A549 (cell line): ENCODE results near the gene GULP1. TPM values are rescaled to one million over a fixed set of nuclear protein-coding genes. Genes with fewer than 3 reads are reported as not detected.

Experiments
- ATAC-seq, 2 experiments: fragments of 200-7000 bp in 1 of 2; fragments of >200 bp in 1 of 2; cut with Nextera tagmentation in 1 of 2; cut with Tn5 transposase in 1 of 2; 3 replicates each; pipeline versions ENCODE4 v1.8.0 to v1.9.1; 2018 to 2020; ENCODE audit warnings: mild to moderate bottlenecking in 1 of 2, moderate library complexity in 1 of 2
- CTCF ChIA-PET: fragments of 300-600 bp; sonication (Branson Sonifier 250); formaldehyde crosslinking; extraction: SDS; loops from one replicate; lab custom pipeline; 2021; ENCODE audit warnings: antibody characterized with exemption, inconsistent platforms; lab: Yijun Ruan, JAX
- POLR2A ChIA-PET: fragments of 350-600 bp; formaldehyde crosslinking; extraction: SDS; loops from one replicate; lab custom pipeline; 2021; ENCODE audit warnings: antibody characterized with exemption, inconsistent platforms; lab: Yijun Ruan, JAX
- DNase-seq, 2 experiments: peaks; one replicate each; pipeline versions ENCODE4 v3.0.0 to v3.0.0-alpha.2; 2011 to 2016; ENCODE audit warnings: low read depth in 1 of 2, low spot score in 1 of 2
- FAIRE-seq: peaks from 2 replicates; lab custom pipeline; 2011; peaks lifted over from hg19 to GRCh38; lab: Jason Lieb, UNC
- H3K27ac ChIP-seq, 2 experiments: fragments of >200 bp; sonication (Bioruptor Twin); formaldehyde crosslinking; 3 replicates each; pipeline ENCODE4 v1.5.1; 2016 to 2017
- H3K4me1 ChIP-seq: fragments of >200 bp; sonication (Bioruptor Twin); formaldehyde crosslinking; 3 replicates; pipeline ENCODE4 v1.6.1; 2016
- H3K4me2 ChIP-seq: fragments of >200 bp; sonication (Bioruptor Twin); formaldehyde crosslinking; 3 replicates; pipeline ENCODE4 v1.6.1; 2016
- H3K4me3 ChIP-seq: fragments of >200 bp; sonication (Bioruptor Twin); formaldehyde crosslinking; 3 replicates; pipeline ENCODE4 v1.5.1; 2016
- H3K9me3 ChIP-seq: fragments of >200 bp; sonication (Bioruptor Twin); formaldehyde crosslinking; 3 replicates; pipeline ENCODE4 v1.6.1; 2016
- BHLHE40 ChIP-seq: IDR thresholded peaks from 2 replicates; pipeline ENCODE4 v1.6.1; 2012; ENCODE audit warnings: low read depth, low read length, inconsistent platforms
- CBX8 ChIP-seq: fragments of 200-600 bp; sonication (generic); IDR thresholded peaks from 2 replicates; pipeline ENCODE4 v1.6.1; 2016
- CEBPB ChIP-seq, 2 experiments: fragments of >200 bp in 1 of 2; sonication (Bioruptor Twin) in 1 of 2; formaldehyde crosslinking in 1 of 2; IDR thresholded peaks; 2 replicates each; pipeline ENCODE4 v1.6.1; 2012 to 2016
- EHF ChIP-seq: fragments of 250-450 bp; sonication (Bioruptor Pico); IDR thresholded peaks from 2 replicates; pipeline ENCODE4 v1.5.0; 2020; ENCODE audit warnings: mild to moderate bottlenecking
- EP300 ChIP-seq, 2 experiments: fragments of >200 bp; sonication (Bioruptor Twin); formaldehyde crosslinking; IDR thresholded peaks; 2 replicates in 1 of 2; 3 replicates in 1 of 2; pipeline ENCODE4 v1.6.1; 2016 to 2017
- FOSB ChIP-seq: fragments of 250-450 bp; sonication (Bioruptor Pico); IDR thresholded peaks from 2 replicates; pipeline ENCODE4 v1.5.0; 2020; ENCODE audit warnings: mild to moderate bottlenecking, moderate library complexity
- FOSL2 ChIP-seq, 2 experiments: fragments of 450-650 bp in 1 of 2; fragments of >200 bp in 1 of 2; sonication (Bioruptor Twin) in 1 of 2; formaldehyde crosslinking; IDR thresholded peaks; 2 replicates each; pipeline versions ENCODE4 v1.5.0 to v1.6.1; 2016 to 2020; ENCODE audit warnings: mild to moderate bottlenecking in 1 of 2, moderate library complexity in 1 of 2
- FOXS1 ChIP-seq: fragments of 250-450 bp; sonication (Bioruptor Pico); IDR thresholded peaks from 2 replicates; pipeline ENCODE4 v1.5.0; 2020; ENCODE audit warnings: mild to moderate bottlenecking, moderate library complexity
- GATA3 ChIP-seq: IDR thresholded peaks from 2 replicates; pipeline ENCODE4 v1.6.1; 2012; ENCODE audit warnings: borderline replicate concordance
- HOXA7 ChIP-seq: fragments of 250-450 bp; sonication (Bioruptor Pico); IDR thresholded peaks from 2 replicates; pipeline ENCODE4 v1.5.0; 2020; ENCODE audit warnings: mild to moderate bottlenecking, moderate library complexity
- KDM1A ChIP-seq: fragments of 200-600 bp; sonication (generic); IDR thresholded peaks from 2 replicates; pipeline ENCODE4 v1.6.1; 2016; ENCODE audit warnings: low read depth, mild to moderate bottlenecking
- KDM5A ChIP-seq: fragments of 200-600 bp; sonication (generic); IDR thresholded peaks from 2 replicates; pipeline ENCODE4 v1.6.1; 2016; ENCODE audit warnings: antibody characterized with exemption, mild to moderate bottlenecking
- MYC ChIP-seq: IDR thresholded peaks from 2 replicates; pipeline ENCODE4 v1.6.1; 2012; ENCODE audit warnings: mild to moderate bottlenecking, inconsistent platforms, low read length, improper control_type of control experiment, borderline replicate concordance
- NFE2L2 ChIP-seq: fragments of 150-350 bp; conservative IDR thresholded peaks from 2 replicates; pipeline ENCODE4 v1.6.1; 2014; ENCODE audit warnings: low read length
- RAD21 ChIP-seq, 2 experiments: fragments of >200 bp in 1 of 2; sonication (Bioruptor Twin) in 1 of 2; formaldehyde crosslinking in 1 of 2; IDR thresholded peaks in 1 of 2; conservative IDR thresholded peaks in 1 of 2; 2 replicates in 1 of 2; 3 replicates in 1 of 2; pipeline ENCODE4 v1.6.1; 2012 to 2018; ENCODE audit warnings: inconsistent platforms in 1 of 2
- RFX5 ChIP-seq: fragments of 450-650 bp; IDR thresholded peaks from 2 replicates; pipeline ENCODE4 v1.7.1; 2014; ENCODE audit warnings: antibody characterized with exemption, mild to moderate bottlenecking, moderate library complexity
- SREBF2 ChIP-seq: fragments of 450-650 bp; IDR thresholded peaks from 2 replicates; pipeline ENCODE4 v1.6.1; 2014; ENCODE audit warnings: mild to moderate bottlenecking, moderate library complexity
- ZC3H11A ChIP-seq: fragments of 450-650 bp; IDR thresholded peaks from 2 replicates; pipeline ENCODE4 v1.6.1; 2014; ENCODE audit warnings: antibody characterized with exemption, mild to moderate bottlenecking
- WGBS: methylation state at CpG from one replicate; pipeline ENCODE4 v1.1.6; 2017; ENCODE audit errors: missing lambda C conversion rate; 5-methylcytosine and 5-hydroxymethylcytosine counted together
- polyA plus RNA-seq, 4 experiments: library from polyadenylated mRNA; depleted of rRNA in 3 of 4; stranded (reverse); fragments of >200 nt; fragmentation: RNase III in 1 of 4; extraction: RNeasy Plus Mini Kit Qiagen cat#74134 plus additional on column Dnase treatment in 1 of 4; gene quantifications; 2 replicates in 3 of 4; 3 replicates in 1 of 4; pipeline ENCODE4 v1.2.3, GENCODE V29; 2011 to 2017
- TF ChIP-seq, protein P1 (sequence below): fragments of >200 bp; sonication (Bioruptor Twin); formaldehyde crosslinking; IDR thresholded peaks from 3 replicates; pipeline ENCODE4 v1.6.1; 2016
- TF ChIP-seq, protein P2 (sequence below): fragments of >200 bp; sonication (Bioruptor Twin); formaldehyde crosslinking; IDR thresholded peaks from 2 replicates; pipeline ENCODE4 v1.6.1; 2016
- TF ChIP-seq, protein P3 (sequence below): IDR thresholded peaks from 2 replicates; pipeline ENCODE4 v1.6.1; 2012; ENCODE audit warnings: low read depth, borderline replicate concordance
- TF ChIP-seq, protein P4 (sequence below): fragments of >200 bp; sonication (Bioruptor Twin); formaldehyde crosslinking; IDR thresholded peaks from 3 replicates; pipeline ENCODE4 v1.5.1; 2016

GULP1 gene
- polyA plus RNA-seq, 2 of the 4 experiments (the other 2 are of a cell fraction): 30.7 to 89.2 TPM

DNA sequence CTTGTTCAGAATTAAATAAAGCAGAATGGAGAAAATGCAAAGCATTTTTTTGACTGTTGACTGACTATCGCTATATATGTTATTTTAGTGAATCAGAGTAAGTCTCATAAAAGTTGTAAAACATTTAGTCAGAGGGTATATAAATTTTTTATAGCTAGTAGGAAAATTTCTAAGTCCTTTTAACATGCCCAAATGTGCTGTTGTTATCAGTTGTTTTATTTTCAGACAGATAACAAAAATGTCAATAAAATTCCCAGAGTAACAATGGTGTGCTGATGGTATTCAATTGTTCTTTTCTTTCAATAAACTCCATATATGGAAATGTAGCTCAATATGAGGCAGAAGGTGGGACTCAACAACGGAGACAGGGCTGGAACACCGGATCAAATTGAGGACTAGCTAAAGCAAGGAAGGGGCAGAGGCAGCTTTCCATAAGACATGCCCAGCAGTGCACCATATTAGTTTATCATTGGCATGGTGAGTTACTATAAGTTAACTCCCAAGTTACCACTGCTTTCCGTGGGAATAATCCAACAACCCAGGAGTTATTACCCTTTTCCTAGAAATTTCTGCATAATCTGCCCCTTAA lies 26.6 kb downstream of the GULP1 start:
- TF ChIP-seq, protein P1, sequence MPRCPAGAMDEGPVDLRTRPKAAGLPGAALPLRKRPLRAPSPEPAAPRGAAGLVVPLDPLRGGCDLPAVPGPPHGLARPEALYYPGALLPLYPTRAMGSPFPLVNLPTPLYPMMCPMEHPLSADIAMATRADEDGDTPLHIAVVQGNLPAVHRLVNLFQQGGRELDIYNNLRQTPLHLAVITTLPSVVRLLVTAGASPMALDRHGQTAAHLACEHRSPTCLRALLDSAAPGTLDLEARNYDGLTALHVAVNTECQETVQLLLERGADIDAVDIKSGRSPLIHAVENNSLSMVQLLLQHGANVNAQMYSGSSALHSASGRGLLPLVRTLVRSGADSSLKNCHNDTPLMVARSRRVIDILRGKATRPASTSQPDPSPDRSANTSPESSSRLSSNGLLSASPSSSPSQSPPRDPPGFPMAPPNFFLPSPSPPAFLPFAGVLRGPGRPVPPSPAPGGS: no peak
- no peak for TF ChIP-seq CBX8
- TF ChIP-seq GATA3: peak; percentile 30; the same call in 1 of the 2 replicates
- H3K4me1 ChIP-seq: peaks cover 37% of the 10 kb centered on the region
- POLR2A ChIA-PET: no interaction called here
- CTCF ChIA-PET: interaction anchor here (0.8 to 1.6 kb wide), 4 partner anchors 11 to 51 kb away, joined by 3 to 6 read pairs (median 3); no protein-coding TSS in a partner anchor
- FAIRE-seq (no peak), DNase-seq (no peak), ATAC-seq (no peak)
- H3K9me3 ChIP-seq: peaks cover 3% of the 10 kb centered on the region; the same call in 1 of the 3 replicates
- whole genome bisulfite sequencing: 64% methylated on average over 4 of the region's 4 CpGs
- no peak overlapping the region for H3K4me3 ChIP-seq
- no peak overlapping the region; the same call in 2 of the 3 replicates for H3K4me2 ChIP-seq
- H3K27ac ChIP-seq: peak overlapping the region in 1 of 2 experiments; percentile 49; a peak in 1 of 6 replicates

DNA sequence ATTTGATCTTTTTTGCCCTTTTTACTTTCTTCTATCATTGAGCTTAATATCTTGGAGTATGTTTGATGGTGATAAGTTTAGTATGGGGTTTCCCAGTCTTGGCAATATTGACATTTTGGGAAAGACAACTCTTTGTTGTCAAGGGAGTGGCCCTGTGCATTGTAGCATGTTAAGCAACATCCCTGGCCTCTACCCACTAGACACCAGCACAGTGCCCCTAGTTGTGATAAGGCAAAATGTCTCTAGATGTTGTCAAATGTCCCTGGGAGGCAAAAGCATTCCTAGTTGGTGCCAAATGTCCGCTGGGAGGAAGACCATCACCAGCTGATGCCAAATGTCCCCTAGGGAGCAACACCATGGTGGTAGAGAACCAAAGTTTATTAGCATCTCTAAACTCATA lies 28.2 kb downstream of the GULP1 start:
- Histone ChIP-seq H3K27ac (no peak overlapping the region), H3K4me2 (no peak overlapping the region), H3K9me3 (no peaks in the 10 kb centered on the region), H3K4me1 (peaks cover 52% of the 10 kb centered on the region), H3K4me3 (no peak overlapping the region)
- ChIA-PET POLR2A (interaction anchor here (1.0 kb wide), 1 partner anchor 27 kb away, joined by 4 read pairs; no protein-coding TSS in a partner anchor), CTCF (interaction anchor here (1.6 kb wide), 1 partner anchor 33 kb away, joined by 3 read pairs; no protein-coding TSS in a partner anchor)
- 56% methylated on average over 1 of the region's 1 CpG for WGBS
- peak in 1 of 2 experiments; percentile 68 for DNase-seq
- TF ChIP-seq, protein P2, sequence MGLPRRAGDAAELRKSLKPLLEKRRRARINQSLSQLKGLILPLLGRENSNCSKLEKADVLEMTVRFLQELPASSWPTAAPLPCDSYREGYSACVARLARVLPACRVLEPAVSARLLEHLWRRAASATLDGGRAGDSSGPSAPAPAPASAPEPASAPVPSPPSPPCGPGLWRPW: no peak
- TF ChIP-seq CEBPB (IDR thresholded peaks at IDR 0.05) (peak in 1 of 2 experiments; percentile 51; a peak in 1 of 4 replicates), FOSL2 (IDR thresholded peaks at IDR 0.05) (no peak), FOSL2 (CRISPR knock-in tag; IDR thresholded peaks at IDR 0.05) (peak; percentile 25; the same call in 1 of the 2 replicates)
- no peak for FAIRE-seq
- peak in 1 of 2 experiments; percentile 61; a peak in 3 of 6 replicates for ATAC-seq

DNA sequence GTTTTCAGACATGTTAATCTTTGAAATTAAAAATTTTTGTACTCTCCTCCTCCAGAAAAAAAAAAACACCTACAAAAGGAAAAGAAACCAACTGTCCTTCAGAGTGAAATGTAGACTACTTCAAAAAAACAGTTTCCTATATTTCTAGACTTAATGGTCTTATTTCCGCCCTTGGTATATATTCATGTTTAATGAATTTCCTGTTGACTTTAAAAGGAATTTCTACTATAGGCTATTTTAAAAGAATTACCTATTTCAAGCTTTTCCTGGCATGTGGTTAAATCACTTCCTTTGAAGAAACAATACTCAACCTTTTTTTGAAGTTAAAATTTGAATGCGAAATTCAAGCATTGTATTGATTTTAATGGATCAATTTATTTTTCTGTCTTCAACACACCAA lies 29.2 kb downstream of the GULP1 start:
- H3K27ac ChIP-seq: no peak overlapping the region
- DNase-seq: no peak

More for the DNA sequence above, 29.2 kb downstream of the GULP1 start:
- Histone ChIP-seq H3K9me3 (no peaks in the 10 kb centered on the region), H3K4me2 (no peak overlapping the region), H3K4me1 (peaks cover 52% of the 10 kb centered on the region), H3K4me3 (no peak overlapping the region)
- ATAC-seq (no peak), FAIRE-seq (no peak)
- 49% methylated on average over 2 of the region's 2 CpGs for WGBS
- TF ChIP-seq RFX5 (no peak), KDM5A (no peak), EHF (no peak), SREBF2 (no peak), EP300 (IDR thresholded peaks at IDR 0.05) (no peak), RAD21 (conservative IDR thresholded peaks at IDR 0.05 in 1 of 2, IDR thresholded peaks at IDR 0.05 in 1 of 2) (no peak), CEBPB (IDR thresholded peaks at IDR 0.05) (no peak), FOXS1 (CRISPR knock-in tag) (no peak), KDM1A (no peak), HOXA7 (no peak), FOSB (CRISPR knock-in tag) (no peak), BHLHE40 (no peak), ZC3H11A (no peak), MYC (no peak), NFE2L2 (no peak)
- TF ChIP-seq, protein P2: no peak
- TF ChIP-seq, protein P3, sequence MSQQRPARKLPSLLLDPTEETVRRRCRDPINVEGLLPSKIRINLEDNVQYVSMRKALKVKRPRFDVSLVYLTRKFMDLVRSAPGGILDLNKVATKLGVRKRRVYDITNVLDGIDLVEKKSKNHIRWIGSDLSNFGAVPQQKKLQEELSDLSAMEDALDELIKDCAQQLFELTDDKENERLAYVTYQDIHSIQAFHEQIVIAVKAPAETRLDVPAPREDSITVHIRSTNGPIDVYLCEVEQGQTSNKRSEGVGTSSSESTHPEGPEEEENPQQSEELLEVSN: no peak
- TF ChIP-seq, protein P4, sequence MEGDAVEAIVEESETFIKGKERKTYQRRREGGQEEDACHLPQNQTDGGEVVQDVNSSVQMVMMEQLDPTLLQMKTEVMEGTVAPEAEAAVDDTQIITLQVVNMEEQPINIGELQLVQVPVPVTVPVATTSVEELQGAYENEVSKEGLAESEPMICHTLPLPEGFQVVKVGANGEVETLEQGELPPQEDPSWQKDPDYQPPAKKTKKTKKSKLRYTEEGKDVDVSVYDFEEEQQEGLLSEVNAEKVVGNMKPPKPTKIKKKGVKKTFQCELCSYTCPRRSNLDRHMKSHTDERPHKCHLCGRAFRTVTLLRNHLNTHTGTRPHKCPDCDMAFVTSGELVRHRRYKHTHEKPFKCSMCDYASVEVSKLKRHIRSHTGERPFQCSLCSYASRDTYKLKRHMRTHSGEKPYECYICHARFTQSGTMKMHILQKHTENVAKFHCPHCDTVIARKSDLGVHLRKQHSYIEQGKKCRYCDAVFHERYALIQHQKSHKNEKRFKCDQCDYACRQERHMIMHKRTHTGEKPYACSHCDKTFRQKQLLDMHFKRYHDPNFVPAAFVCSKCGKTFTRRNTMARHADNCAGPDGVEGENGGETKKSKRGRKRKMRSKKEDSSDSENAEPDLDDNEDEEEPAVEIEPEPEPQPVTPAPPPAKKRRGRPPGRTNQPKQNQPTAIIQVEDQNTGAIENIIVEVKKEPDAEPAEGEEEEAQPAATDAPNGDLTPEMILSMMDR: no peak
- TF ChIP-seq, all 56 proteins: peak for 0
- ChIA-PET POLR2A (no interaction called here), CTCF (no interaction called here)
